Measurements from ENCODE around the gene MBOAT1. TPM values are rescaled to one million over a fixed set of nuclear protein-coding genes. Genes with fewer than 3 reads are reported as not detected.

The MBOAT1 gene
- polyA plus RNA-seq, 1 of the 3 experiments (the other 2 are of a cell fraction) = 3.0 TPM

DNA sequence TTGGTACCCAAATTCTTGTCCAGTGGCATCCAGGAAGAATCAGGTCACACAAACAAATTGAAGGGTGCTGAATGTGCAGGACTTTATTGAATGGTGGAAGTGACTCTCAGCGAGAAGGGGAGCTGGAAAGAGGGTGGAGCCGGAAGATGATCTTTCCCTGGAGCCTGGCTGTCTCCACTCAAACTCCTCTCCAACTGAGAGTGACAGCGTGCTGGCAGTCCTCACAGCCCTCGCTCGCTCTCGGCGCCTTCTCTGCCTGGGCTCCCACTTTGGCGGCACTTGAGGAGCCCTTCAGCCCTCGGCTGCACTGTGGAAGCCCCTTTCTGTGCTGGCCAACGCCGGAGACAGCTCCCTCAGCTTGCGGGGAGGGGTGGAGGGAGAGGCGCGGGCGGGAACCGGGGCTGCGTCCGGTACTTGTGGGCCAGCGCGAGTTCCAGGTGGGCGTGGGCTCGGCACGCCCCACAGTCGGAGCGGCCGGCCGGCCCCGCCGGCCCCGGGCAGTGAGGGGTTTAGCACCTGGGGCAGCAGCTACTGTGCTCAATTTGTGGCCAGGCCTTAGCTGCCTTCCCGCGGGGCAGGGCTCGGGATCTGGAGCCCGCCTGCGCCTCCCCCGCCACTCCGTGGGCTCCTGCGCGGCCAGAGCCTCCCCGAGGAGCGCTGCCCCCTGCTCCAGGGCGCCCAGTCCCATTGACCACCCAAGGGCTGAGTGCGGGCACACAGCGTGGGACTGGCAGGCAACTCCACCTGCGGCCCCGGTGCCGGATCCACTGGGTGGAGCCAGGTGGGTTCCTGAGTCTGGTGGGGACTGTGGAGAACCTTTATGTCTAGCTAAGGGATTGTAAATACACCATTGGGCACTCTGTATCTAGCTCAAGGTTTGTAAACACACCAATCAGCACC is 26.7 kb upstream of the MBOAT1 start:
- no peak for DNase-seq
- TF ChIP-seq ELF1 (IDR thresholded peaks at IDR 0.05) = no peak
- no peak for TF ChIP-seq RFX5 (IDR thresholded peaks at IDR 0.05; ENCODE audit: low read length)
- no peak for TF ChIP-seq NFIC (IDR thresholded peaks at IDR 0.05; ENCODE audit: borderline replicate concordance)
- TF ChIP-seq GATA2 (CRISPR knock-in tag; IDR thresholded peaks at IDR 0.05) = no peak
- no peak for TF ChIP-seq EP300 (IDR thresholded peaks at IDR 0.05; ENCODE audit: borderline replicate concordance in 1 of 2, low read depth in 1 of 2, low read length in 1 of 2)
- H3K9me3 ChIP-seq = no peaks in the 10 kb centered on the region
- no peaks in the 10 kb centered on the region for H3K4me1 ChIP-seq (ENCODE audit: control insufficient read depth in 1 of 2, insufficient read depth in 2 of 2, low read depth in 1 of 2, low read length in 1 of 2)
- H3K9ac ChIP-seq = no peak overlapping the region
- H3K79me2 ChIP-seq (ENCODE audit: insufficient read depth) = no peaks in the 10 kb centered on the region
- no peak overlapping the region for H3K27ac ChIP-seq (ENCODE audit: low read depth in 2 of 2, low read length in 1 of 2)
- H2AFZ ChIP-seq (ENCODE audit: low read depth) = no peak overlapping the region
- 86% methylated on average over 20 of the region's 47 CpGs for WGBS (ENCODE audit: low lambda C conversion rate)
- no peaks in the 10 kb centered on the region for H3F3A ChIP-seq (replicated peaks; ENCODE audit: insufficient read depth)
- ChIA-PET CTCF (no interaction called here), POLR2A (no interaction called here)
- H3K36me3 ChIP-seq (replicated peaks in 1 of 2; ENCODE audit: control insufficient read depth in 1 of 2, insufficient read depth in 2 of 2, low read length in 1 of 2) = no peaks in the 10 kb centered on the region
- no peak overlapping the region for H3K4me2 ChIP-seq
- no peaks in the 10 kb centered on the region for H3K27me3 ChIP-seq (ENCODE audit: insufficient read depth)
- H3K4me3 ChIP-seq (ENCODE audit: low read depth in 2 of 2, low read length in 1 of 2) = no peak overlapping the region
- H3K9me2 ChIP-seq = no peaks in the 10 kb centered on the region
- H4K20me1 ChIP-seq (ENCODE audit: insufficient read depth) = no peaks in the 10 kb centered on the region

DNA sequence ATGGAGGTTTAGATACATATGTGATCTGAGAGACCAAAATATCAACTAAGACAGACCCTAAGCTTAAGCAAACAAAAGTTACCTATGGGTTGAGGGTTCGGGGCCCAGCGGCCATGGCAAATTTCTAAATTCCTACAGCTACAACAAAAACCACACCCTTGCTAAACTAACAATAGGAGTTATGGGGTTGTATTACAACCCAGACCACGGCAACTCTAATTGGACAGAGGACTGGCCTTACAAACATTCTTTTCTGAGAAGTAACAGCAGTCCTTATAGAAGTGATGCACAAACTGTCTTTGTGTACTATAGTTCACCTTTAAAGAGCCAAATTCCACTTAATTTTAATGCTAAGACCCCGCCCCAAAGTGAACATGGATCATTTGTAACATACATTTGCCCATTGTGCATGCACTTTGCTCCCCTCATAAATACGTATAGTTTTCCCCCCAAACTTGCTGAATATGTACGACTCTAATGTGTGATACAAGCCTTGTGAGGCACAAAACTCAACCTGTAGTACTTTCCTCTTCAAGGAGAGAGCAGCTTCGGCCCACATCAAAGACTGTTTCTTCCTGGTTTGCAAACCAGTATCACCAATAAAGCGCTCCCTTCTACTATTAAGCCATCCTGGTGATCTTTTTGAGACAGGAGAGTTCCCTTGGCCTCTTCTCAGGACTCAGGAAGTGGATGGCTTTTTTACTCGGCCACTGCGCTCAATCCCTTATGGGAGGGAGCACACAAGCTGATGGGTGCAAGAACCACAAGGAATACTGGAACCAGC is 25.6 kb upstream of the MBOAT1 start:
- ChIA-PET CTCF (no interaction called here), POLR2A (no interaction called here)
- Histone ChIP-seq H3K27me3 (ENCODE audit: insufficient read depth) (no peaks in the 10 kb centered on the region), H2AFZ (ENCODE audit: low read depth) (no peak overlapping the region), H3K9me2 (no peaks in the 10 kb centered on the region), H3K27ac (ENCODE audit: low read depth in 2 of 2, low read length in 1 of 2) (no peak overlapping the region), H3K4me1 (ENCODE audit: control insufficient read depth in 1 of 2, insufficient read depth in 2 of 2, low read depth in 1 of 2, low read length in 1 of 2) (no peaks in the 10 kb centered on the region), H3K79me2 (ENCODE audit: insufficient read depth) (no peaks in the 10 kb centered on the region), H3K9me3 (no peaks in the 10 kb centered on the region), H3F3A (replicated peaks; ENCODE audit: insufficient read depth) (no peaks in the 10 kb centered on the region), H3K9ac (no peak overlapping the region), H3K4me2 (no peak overlapping the region), H4K20me1 (ENCODE audit: insufficient read depth) (no peaks in the 10 kb centered on the region), H3K4me3 (ENCODE audit: low read depth in 2 of 2, low read length in 1 of 2) (no peak overlapping the region), H3K36me3 (replicated peaks in 1 of 2; ENCODE audit: control insufficient read depth in 1 of 2, insufficient read depth in 2 of 2, low read length in 1 of 2) (no peaks in the 10 kb centered on the region)
- WGBS (ENCODE audit: low lambda C conversion rate) = 69% methylated on average over 10 of the region's 10 CpGs
- no peak for DNase-seq
- TF ChIP-seq GATA2 (CRISPR knock-in tag; IDR thresholded peaks at IDR 0.05) (no peak), RCOR1 (IDR thresholded peaks at IDR 0.05; ENCODE audit: low read length) (no peak), RFX5 (IDR thresholded peaks at IDR 0.05; ENCODE audit: low read length) (no peak), ELF1 (IDR thresholded peaks at IDR 0.05) (no peak), TEAD4 (IDR thresholded peaks at IDR 0.05; ENCODE audit: borderline replicate concordance, insufficient read depth) (no peak), MXI1 (IDR thresholded peaks at IDR 0.05; ENCODE audit: low read depth, low read length) (no peak), NRF1 (IDR thresholded peaks at IDR 0.05; ENCODE audit: low read depth, low read length) (no peak), FOXJ3 (CRISPR knock-in tag; IDR thresholded peaks at IDR 0.05) (no peak), FOSL2 (IDR thresholded peaks at IDR 0.05; ENCODE audit: borderline replicate concordance, low read depth) (no peak), RAD21 (IDR thresholded peaks at IDR 0.05; ENCODE audit: low read length) (no peak), NFIC (IDR thresholded peaks at IDR 0.05; ENCODE audit: borderline replicate concordance) (no peak), EP300 (IDR thresholded peaks at IDR 0.05; ENCODE audit: borderline replicate concordance in 1 of 2, low read depth in 1 of 2, low read length in 1 of 2) (no peak), CHD2 (IDR thresholded peaks at IDR 0.05; ENCODE audit: low read length, partially characterized antibody) (no peak)
- TF ChIP-seq, protein P1, sequence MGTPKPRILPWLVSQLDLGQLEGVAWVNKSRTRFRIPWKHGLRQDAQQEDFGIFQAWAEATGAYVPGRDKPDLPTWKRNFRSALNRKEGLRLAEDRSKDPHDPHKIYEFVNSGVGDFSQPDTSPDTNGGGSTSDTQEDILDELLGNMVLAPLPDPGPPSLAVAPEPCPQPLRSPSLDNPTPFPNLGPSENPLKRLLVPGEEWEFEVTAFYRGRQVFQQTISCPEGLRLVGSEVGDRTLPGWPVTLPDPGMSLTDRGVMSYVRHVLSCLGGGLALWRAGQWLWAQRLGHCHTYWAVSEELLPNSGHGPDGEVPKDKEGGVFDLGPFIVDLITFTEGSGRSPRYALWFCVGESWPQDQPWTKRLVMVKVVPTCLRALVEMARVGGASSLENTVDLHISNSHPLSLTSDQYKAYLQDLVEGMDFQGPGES (IDR thresholded peaks at IDR 0.05; ENCODE audit: low read depth, low read length) = no peak
- TF ChIP-seq, protein P2, sequence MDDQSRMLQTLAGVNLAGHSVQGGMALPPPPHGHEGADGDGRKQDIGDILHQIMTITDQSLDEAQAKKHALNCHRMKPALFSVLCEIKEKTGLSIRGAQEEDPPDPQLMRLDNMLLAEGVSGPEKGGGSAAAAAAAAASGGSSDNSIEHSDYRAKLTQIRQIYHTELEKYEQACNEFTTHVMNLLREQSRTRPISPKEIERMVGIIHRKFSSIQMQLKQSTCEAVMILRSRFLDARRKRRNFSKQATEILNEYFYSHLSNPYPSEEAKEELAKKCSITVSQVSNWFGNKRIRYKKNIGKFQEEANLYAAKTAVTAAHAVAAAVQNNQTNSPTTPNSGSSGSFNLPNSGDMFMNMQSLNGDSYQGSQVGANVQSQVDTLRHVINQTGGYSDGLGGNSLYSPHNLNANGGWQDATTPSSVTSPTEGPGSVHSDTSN (IDR thresholded peaks at IDR 0.05) = no peak
- TF ChIP-seq, protein P3, sequence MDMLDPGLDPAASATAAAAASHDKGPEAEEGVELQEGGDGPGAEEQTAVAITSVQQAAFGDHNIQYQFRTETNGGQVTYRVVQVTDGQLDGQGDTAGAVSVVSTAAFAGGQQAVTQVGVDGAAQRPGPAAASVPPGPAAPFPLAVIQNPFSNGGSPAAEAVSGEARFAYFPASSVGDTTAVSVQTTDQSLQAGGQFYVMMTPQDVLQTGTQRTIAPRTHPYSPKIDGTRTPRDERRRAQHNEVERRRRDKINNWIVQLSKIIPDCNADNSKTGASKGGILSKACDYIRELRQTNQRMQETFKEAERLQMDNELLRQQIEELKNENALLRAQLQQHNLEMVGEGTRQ (IDR thresholded peaks at IDR 0.05; ENCODE audit: borderline replicate concordance, low read depth, low read length) = no peak
- TF ChIP-seq, protein P4, sequence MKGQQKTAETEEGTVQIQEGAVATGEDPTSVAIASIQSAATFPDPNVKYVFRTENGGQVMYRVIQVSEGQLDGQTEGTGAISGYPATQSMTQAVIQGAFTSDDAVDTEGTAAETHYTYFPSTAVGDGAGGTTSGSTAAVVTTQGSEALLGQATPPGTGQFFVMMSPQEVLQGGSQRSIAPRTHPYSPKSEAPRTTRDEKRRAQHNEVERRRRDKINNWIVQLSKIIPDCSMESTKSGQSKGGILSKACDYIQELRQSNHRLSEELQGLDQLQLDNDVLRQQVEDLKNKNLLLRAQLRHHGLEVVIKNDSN (IDR thresholded peaks at IDR 0.05; ENCODE audit: borderline replicate concordance, low read depth) = no peak
- TF ChIP-seq, protein P5, sequence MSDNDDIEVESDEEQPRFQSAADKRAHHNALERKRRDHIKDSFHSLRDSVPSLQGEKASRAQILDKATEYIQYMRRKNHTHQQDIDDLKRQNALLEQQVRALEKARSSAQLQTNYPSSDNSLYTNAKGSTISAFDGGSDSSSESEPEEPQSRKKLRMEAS (IDR thresholded peaks at IDR 0.05; ENCODE audit: low read depth) = no peak

All from SK-N-SH (cell line).